ENCODE results near the gene PPY.
"Not testable (repeated sequence)": the region's sequence is repeated elsewhere in the genome, so short reads cannot be mapped to it uniquely, and the experiment has no call there.

The PPY gene

DNA sequence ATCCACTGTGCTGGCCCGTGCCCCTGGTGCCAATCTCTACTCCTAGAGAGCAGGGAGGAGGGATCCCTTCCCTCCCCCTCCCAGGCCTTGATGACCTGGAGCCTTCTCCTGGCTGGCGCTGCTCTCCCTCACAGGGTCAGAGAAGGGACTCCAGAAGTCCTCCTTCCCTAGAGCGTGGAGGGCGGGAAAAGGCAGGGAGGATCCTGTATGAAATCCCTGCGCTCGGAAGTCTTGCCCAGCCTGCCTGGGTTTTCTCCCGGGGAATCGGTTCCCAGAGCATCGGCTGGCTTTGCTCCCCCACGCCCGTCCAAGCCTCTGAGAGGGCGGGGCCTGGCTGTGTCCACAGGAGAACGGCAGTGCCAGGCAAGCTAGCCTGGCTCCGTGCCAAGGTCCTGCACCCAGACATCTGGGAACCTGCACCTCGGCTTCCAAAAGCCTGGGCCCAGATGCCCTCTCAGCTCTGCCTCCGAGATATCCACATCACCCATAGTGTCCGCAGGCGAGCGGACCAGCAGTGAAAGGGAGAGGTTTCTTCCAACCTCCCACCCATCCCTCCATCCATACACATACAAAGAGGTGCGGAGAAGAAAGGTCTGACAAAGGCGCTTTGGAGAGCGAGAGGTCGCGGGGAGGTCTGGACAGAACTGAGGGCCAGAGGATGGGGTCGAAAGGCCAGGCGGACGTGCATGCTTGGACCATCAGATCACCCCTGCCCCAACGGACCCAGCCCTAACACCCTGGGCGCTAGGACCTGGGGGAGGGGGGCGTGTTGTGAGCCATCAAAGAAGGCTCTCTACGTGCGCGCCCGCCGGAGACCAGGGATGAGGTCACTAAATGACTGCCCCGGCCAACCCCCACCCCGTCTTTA is 36.1 kb downstream of the PPY start:
- peak in 1 of 2 donors; percentile 8 for DNase-seq (ENCODE audit: low read depth in 2 of 2)

DNA sequence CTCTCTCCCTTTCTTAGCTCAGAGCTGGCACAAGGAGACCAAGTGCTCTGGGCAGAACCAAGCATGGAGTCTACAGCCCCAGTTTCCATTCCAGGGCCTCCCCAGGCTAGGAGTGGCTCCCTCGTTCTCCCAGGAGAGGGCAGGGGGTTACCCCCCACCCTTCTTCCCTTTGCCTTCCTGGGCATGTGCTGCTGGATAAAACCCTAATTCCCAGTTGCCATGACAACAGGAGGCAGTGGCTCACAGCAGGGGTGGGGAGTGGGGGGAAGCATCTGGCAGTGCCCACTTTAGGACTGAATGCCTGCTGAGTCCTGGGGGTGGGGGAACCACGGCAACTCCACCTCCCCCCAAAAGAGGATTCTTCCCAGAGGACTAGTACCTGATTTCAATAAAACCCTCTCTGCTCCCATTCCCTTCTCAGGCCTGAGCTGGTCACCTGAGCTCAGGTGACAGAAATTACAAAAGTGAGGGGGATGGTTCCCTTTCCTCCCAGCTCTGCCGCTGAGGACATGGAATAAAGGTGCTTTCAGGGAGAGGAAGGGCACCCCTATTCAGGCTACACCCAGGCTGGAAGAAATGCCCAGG is 36.8 kb downstream of the PPY start:
- no peak for DNase-seq (ENCODE audit: low read depth in 2 of 2)

DNA sequence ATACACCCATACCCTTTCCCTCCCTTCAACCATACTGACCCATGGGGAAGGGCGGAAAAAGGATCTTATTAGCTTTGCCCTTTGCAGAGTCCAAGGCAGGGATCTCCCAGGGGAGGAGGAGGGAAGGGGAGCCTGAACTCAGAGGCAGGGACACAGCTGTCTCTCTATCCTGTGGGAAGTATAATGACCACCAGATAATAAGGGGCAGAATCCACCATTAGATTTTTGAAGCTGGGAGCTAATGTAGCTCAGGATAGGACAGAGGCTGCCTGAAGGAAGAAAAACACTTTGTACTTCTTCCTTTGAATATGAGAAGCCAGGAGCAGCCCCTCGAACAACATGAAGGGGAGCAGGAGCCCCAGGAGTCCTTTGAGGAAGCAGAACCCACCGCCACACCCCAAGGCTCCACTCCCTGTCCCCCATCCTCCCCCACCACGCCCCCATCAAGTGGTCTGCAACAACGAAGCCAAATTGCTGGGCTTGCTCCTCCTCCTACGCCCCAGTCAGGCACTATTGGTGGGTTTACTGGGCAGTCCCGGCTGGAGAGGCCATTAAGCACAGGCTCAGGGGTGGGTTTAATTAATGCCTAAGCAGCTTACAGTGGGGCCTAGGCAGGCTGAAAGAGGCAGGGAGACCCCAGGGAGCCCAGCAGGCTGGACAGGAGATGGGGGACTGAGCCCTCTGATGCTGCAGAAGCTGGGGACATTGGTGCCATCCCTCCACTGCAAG is 40.3 kb downstream of the PPY start:
- no peak for DNase-seq (ENCODE audit: low read depth in 2 of 2)

DNA sequence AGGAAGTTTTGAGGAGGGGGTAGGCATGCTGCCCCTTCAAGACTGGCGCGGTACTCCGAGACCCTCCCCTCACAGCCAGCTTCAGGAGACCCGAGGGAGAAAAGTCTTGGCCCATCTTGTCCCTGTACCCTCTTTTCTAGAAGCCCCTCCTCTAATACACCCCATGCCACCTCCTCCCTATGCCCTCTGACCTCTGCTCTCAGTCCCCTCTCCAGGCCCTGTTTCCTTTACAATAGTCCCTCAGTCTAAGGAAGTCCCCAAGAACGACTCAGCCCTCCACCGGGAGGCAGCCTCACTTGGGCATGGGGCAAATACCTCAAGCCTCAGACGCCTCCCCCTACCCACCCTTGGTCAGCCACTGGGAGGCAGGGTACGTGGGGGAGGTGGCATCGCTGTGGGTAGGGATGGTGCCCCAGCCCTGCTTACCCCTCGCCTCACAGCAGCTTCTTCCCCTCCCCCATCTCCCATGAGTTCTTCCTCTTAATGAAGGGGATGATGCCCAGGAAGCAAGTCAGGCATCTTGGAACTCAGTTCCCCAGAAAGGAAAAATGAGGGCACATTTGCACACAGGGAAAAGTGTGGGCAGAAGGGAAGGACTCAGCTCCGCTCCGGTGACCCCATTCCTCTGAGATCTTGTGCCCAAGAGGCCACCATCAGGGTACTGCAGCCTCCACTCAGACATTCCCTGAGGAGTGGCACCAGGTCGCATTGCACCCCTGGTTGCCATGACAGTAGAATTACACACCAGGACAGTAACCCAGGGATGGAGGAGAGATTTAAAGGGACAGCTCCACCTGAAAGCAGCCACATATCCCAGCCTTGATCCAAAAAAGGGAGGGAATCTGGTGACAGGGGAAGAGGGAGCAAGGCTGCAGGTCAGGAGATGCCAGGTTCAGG is 41.2 kb downstream of the PPY start:
- no peak for DNase-seq (ENCODE audit: low read depth in 2 of 2)

DNA sequence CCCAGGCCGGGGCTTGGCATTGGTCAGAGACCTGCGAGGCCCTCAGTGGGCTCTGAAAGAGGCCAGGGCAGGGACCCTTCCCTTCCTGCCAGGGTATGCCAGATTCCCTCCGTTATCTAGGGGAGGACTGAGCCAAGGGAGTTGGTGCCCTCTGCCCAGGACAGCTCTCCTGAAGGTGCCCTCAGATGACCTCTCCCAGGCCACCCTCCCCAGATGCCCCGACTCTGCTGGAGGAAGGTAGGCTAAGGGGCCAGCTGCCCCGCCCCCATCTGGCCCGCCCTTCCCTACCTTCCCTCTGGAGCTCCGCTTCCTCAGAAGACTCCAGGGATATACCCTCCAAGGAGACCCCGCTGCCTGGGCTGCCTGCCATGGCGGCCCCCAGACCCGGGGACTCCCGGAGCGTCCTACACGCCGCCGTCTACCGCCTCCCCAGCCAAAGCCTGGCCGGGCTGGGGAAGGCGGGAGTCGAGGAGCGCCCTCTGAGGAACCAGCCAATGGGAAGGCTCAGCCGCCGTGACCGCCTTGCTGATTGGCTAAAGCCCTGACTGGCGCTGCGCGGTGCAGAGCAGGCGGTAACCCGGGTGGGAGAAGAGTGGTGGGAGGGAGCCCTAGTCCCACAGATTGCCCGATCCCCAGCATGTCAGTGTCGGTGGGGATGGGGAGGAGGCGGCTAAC is 42.0 kb downstream of the PPY start:
- DNase-seq (ENCODE audit: low read depth in 2 of 2), result peak; percentile 58 to 69

DNA sequence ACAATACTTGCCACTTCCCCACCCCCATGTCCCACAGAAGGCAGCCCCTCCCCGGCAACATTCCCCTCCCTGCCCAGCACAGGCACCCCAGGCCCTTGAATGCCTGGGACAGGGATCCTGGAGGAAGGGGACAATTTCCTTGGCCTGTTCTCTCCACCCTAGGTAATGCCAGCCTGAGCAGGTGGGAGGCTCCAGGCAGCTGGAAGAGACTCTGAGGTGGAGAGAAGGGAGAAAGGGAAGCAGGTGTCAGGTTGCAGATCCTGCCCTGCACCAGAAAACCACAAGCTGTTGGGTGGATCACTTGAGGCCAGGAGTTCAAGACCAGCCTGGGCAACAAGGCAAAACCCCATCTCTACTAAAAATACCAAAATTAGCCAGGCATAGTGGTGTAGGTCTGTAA is 43.8 kb downstream of the PPY start:
- no peak for DNase-seq (ENCODE audit: low read depth in 2 of 2)

DNA sequence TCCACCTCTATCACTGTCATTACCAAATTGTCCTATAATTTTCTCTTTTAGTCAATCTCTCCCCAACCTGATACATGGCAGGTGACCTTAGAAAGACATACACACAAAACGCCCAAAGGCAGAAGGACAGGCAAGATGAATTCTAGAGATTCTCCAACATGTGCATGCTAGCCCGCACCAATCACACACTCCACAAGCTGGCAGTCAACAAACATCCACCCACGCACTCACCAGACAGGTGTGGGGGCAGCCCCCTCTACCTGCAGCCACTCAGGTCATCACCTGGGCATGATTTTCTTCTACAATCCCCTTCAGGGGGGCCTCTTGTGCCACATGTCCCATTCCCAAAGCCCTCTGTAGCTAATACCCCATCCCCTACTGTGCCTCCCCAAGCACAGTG is 44.4 kb downstream of the PPY start:
- no peak for DNase-seq (ENCODE audit: low read depth in 2 of 2)

DNA sequence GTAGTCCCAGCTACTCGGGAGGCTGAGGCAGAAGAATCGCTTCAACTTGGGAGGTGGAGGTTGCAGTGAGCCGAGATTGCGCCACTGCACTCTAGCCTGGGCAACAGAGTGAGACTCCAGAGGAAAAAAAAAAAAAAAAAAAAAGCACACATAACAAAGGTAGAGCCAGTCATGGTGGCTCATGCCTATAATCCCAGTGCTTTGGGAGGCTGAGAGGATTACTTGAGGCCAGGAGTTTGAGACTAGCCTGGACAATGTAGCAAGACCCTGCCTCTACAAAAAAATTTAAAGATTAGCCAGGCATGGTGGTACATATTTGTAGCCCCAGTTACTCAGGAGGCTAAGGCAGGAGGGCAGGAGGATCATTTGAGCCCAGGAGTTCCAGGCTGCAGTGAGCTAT is 47.8 kb downstream of the PPY start:
- DNase-seq (ENCODE audit: low read depth in 2 of 2), result not testable (repeated sequence)

DNA sequence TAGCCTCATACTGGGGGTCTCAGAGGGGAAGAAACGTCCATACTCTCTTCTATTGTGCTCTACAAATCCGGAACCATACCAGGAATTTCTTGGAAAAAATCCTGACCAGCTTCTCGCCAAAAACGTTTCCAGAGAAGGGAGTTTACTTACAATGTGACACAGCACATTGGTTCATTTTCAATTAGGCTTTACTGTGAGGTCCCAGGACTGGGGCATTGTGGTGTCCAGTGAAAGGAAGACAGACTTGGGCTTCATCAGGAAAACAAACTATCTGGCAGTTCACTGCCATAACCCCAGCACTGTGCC is 49.7 kb downstream of the PPY start:
- DNase-seq (ENCODE audit: low read depth in 2 of 2), result no peak

DNA sequence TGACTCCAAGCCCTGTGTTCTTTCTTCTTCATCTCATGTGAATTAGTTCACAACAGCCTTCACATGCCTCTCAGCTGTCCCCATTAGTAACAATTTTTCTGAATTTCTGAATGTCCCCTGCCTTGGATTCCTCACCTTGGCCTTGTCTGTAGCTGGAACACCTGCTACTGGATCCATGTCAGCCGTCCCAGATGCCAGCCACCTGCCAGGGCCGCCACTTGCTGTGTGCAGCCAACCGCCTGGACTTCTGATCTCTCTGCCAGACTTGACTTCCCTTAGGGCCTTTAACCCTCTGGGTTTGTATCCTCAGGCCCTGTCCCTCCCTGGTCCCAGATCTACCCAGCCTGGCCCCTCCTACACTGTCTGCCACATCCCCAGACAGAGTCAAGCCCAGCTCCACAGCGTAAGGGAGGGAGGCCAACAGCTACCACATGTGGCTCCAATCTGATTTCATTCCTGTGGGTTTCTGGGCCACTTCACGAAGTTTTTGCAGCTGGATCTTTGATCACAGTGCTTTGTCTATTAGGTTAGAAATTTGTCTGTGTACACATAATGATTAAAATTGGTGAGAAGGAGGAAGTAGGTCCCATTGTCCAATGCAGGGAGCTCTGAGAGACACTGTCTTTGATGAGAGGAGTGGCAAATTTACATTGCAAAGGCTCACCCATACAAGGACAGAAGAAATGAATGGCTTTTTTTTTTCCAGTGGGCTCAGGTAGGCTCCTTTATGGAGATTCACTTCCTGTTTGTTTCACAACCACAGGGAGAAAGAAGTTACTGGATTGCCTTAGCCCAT is 50.2 kb downstream of the PPY start:
- DNase-seq (ENCODE audit: low read depth in 2 of 2), result no peak

Measured in stimulated activated CD8-positive, alpha-beta memory T cell treated with anti-CD3 and anti-CD28 coated beads, Interleukin-7, amount 100 ng/mL, for 4 hours (primary cell).